ENCODE results near the gene FADS6.
"Not testable (repeated sequence)": the region's sequence is repeated elsewhere in the genome, so short reads cannot be mapped to it uniquely, and the experiment has no call there.

Gene FADS6

GRCh38 chr17:74870512-74870911 is 22.9 kb downstream of the FADS6 start:
- H3K4me2 ChIP-seq (ENCODE audit: low read length), result no peak overlapping the region
- H3K4me1 ChIP-seq (ENCODE audit: low read length), result peaks cover 33% of the 10 kb centered on the region
- TF ChIP-seq CTCF (IDR thresholded peaks at IDR 0.05; ENCODE audit: low read depth, low read length), result no peak
- TF ChIP-seq EZH2phosphoT487 (IDR thresholded peaks at IDR 0.05; ENCODE audit: low read depth), result no peak
- H4K20me1 ChIP-seq (ENCODE audit: insufficient read depth, low read length), result no peaks in the 10 kb centered on the region
- no peaks in the 10 kb centered on the region for H3K27me3 ChIP-seq (ENCODE audit: low read depth, low read length)
- no peak overlapping the region for H3K4me3 ChIP-seq (ENCODE audit: low read length)
- H3K79me2 ChIP-seq (ENCODE audit: low read length), result no peaks in the 10 kb centered on the region
- H2AFZ ChIP-seq (ENCODE audit: low read depth, low read length), result no peak overlapping the region
- H3K36me3 ChIP-seq (replicated peaks; ENCODE audit: low read depth, low read length), result peaks cover 3% of the 10 kb centered on the region
- H3K27ac ChIP-seq (ENCODE audit: low read length), result no peak overlapping the region
- H3K9me3 ChIP-seq (ENCODE audit: insufficient read depth, low read length), result no peaks in the 10 kb centered on the region
- no peak overlapping the region for H3K9ac ChIP-seq (ENCODE audit: low read length)

GRCh38 chr17:74870028-74870427 is 23.4 kb downstream of the FADS6 start:
- H3K4me3 ChIP-seq (ENCODE audit: low read length); H3K27me3 ChIP-seq (ENCODE audit: low read depth, low read length); H3K9me3 ChIP-seq (ENCODE audit: insufficient read depth, low read length); H3K4me2 ChIP-seq (ENCODE audit: low read length); H3K79me2 ChIP-seq (ENCODE audit: low read length); H4K20me1 ChIP-seq (ENCODE audit: insufficient read depth, low read length); H3K36me3 ChIP-seq (replicated peaks; ENCODE audit: low read depth, low read length); H2AFZ ChIP-seq (ENCODE audit: low read depth, low read length); H3K27ac ChIP-seq (ENCODE audit: low read length); H3K9ac ChIP-seq (ENCODE audit: low read length): not testable (repeated sequence)
- peaks cover 38% of the 10 kb centered on the region for H3K4me1 ChIP-seq (ENCODE audit: low read length)

GRCh38 chr17:74868908-74869255 is 24.6 kb downstream of the FADS6 start:
- Histone ChIP-seq H3K27ac (ENCODE audit: low read length) (no peak overlapping the region), H3K4me3 (ENCODE audit: low read length) (no peak overlapping the region), H4K20me1 (ENCODE audit: insufficient read depth, low read length) (no peaks in the 10 kb centered on the region), H3K9me3 (ENCODE audit: insufficient read depth, low read length) (no peaks in the 10 kb centered on the region), H3K4me1 (ENCODE audit: low read length) (peaks cover 37% of the 10 kb centered on the region), H3K79me2 (ENCODE audit: low read length) (no peaks in the 10 kb centered on the region), H2AFZ (ENCODE audit: low read depth, low read length) (no peak overlapping the region), H3K36me3 (replicated peaks; ENCODE audit: low read depth, low read length) (peaks cover 5% of the 10 kb centered on the region), H3K4me2 (ENCODE audit: low read length) (no peak overlapping the region), H3K27me3 (ENCODE audit: low read depth, low read length) (no peaks in the 10 kb centered on the region), H3K9ac (ENCODE audit: low read length) (no peak overlapping the region)
- TF ChIP-seq CTCF (IDR thresholded peaks at IDR 0.05; ENCODE audit: low read depth, low read length) (no peak), EZH2phosphoT487 (IDR thresholded peaks at IDR 0.05; ENCODE audit: low read depth) (no peak)

- no peaks in the 10 kb centered on the region for H3K27me3 ChIP-seq (ENCODE audit: low read depth, low read length)
- peaks cover 10% of the 10 kb centered on the region for H3K36me3 ChIP-seq (replicated peaks; ENCODE audit: low read depth, low read length)
- H3K79me2 ChIP-seq (ENCODE audit: low read length), result no peaks in the 10 kb centered on the region
- H3K4me1 ChIP-seq (ENCODE audit: low read length), result peaks cover 36% of the 10 kb centered on the region
- H3K27ac ChIP-seq (ENCODE audit: low read length), result no peak overlapping the region
- H3K9me3 ChIP-seq (ENCODE audit: insufficient read depth, low read length), result no peaks in the 10 kb centered on the region
- no peaks in the 10 kb centered on the region for H4K20me1 ChIP-seq (ENCODE audit: insufficient read depth, low read length)
- H3K4me3 ChIP-seq (ENCODE audit: low read length), result no peak overlapping the region
- TF ChIP-seq CTCF (IDR thresholded peaks at IDR 0.05; ENCODE audit: low read depth, low read length) (no peak), EZH2phosphoT487 (IDR thresholded peaks at IDR 0.05; ENCODE audit: low read depth) (no peak)
- no peak overlapping the region for H3K9ac ChIP-seq (ENCODE audit: low read length)
- H3K4me2 ChIP-seq (ENCODE audit: low read length), result no peak overlapping the region
- no peak overlapping the region for H2AFZ ChIP-seq (ENCODE audit: low read depth, low read length)
Measured at GRCh38 chr17:74868251-74868907, 25.1 kb downstream of the FADS6 start.
